ENCODE results near the gene PRPF4.

Gene PRPF4

GRCh38 chr9:113326230-113326629 is 50.8 kb downstream of the PRPF4 start:
- Histone ChIP-seq H3K27ac (ENCODE audit: low read depth, low read length) (no peak overlapping the region), H3F3A (ENCODE audit: insufficient read depth) (no peaks in the 10 kb centered on the region), H3K4me2 (ENCODE audit: low read depth, low read length, poor library complexity, severe bottlenecking) (no peak overlapping the region), H3K79me2 (ENCODE audit: insufficient read depth, low read length) (no peaks in the 10 kb centered on the region), H3K36me3 (ENCODE audit: low read length) (no peaks in the 10 kb centered on the region), H3K9ac (ENCODE audit: low read length) (no peak overlapping the region), H2AFZ (ENCODE audit: low read depth, low read length, severe bottlenecking) (no peak overlapping the region), H4K20me1 (ENCODE audit: low read depth, low read length) (no peaks in the 10 kb centered on the region), H3K9me3 (ENCODE audit: insufficient read depth, low read length) (no peaks in the 10 kb centered on the region), H3K4me3 (ENCODE audit: insufficient read depth, low read length, poor library complexity, severe bottlenecking) (no peak overlapping the region), H3K27me3 (ENCODE audit: low read length) (no peaks in the 10 kb centered on the region), H3K9me2 (replicated peaks; ENCODE audit: insufficient read depth, low read length) (no peaks in the 10 kb centered on the region)
- no peak for TF ChIP-seq CTCF (IDR thresholded peaks at IDR 0.05; ENCODE audit: insufficient read depth, low read length, poor library complexity, severe bottlenecking)
- TF ChIP-seq EZH2phosphoT487 (conservative IDR thresholded peaks at IDR 0.05; ENCODE audit: low read length) = no peak

GRCh38 chr9:113328045-113328782 is 52.8 kb downstream of the PRPF4 start:
- no peaks in the 10 kb centered on the region for H3F3A ChIP-seq (ENCODE audit: insufficient read depth)
- H4K20me1 ChIP-seq (ENCODE audit: low read depth, low read length) = no peaks in the 10 kb centered on the region
- H3K9me3 ChIP-seq (ENCODE audit: insufficient read depth, low read length) = no peaks in the 10 kb centered on the region
- no peaks in the 10 kb centered on the region for H3K79me2 ChIP-seq (ENCODE audit: insufficient read depth, low read length)
- H2AFZ ChIP-seq (ENCODE audit: low read depth, low read length, severe bottlenecking) = no peak overlapping the region
- H3K36me3 ChIP-seq (ENCODE audit: low read length) = no peaks in the 10 kb centered on the region
- no peak for TF ChIP-seq EZH2phosphoT487 (conservative IDR thresholded peaks at IDR 0.05; ENCODE audit: low read length)
- no peak for TF ChIP-seq CTCF (IDR thresholded peaks at IDR 0.05; ENCODE audit: insufficient read depth, low read length, poor library complexity, severe bottlenecking)
- H3K4me2 ChIP-seq (ENCODE audit: low read depth, low read length, poor library complexity, severe bottlenecking) = no peak overlapping the region
- no peak overlapping the region for H3K27ac ChIP-seq (ENCODE audit: low read depth, low read length)
- H3K9me2 ChIP-seq (replicated peaks; ENCODE audit: insufficient read depth, low read length) = no peaks in the 10 kb centered on the region
- no peak overlapping the region for H3K4me3 ChIP-seq (ENCODE audit: insufficient read depth, low read length, poor library complexity, severe bottlenecking)
- no peak overlapping the region for H3K9ac ChIP-seq (ENCODE audit: low read length)
- no peaks in the 10 kb centered on the region for H3K27me3 ChIP-seq (ENCODE audit: low read length)

GRCh38 chr9:113331780-113332179 is 56.3 kb downstream of the PRPF4 start:
- H3K27ac ChIP-seq (ENCODE audit: low read depth, low read length) = no peak overlapping the region
- H4K20me1 ChIP-seq (ENCODE audit: low read depth, low read length) = no peaks in the 10 kb centered on the region
- H3K4me3 ChIP-seq (ENCODE audit: insufficient read depth, low read length, poor library complexity, severe bottlenecking) = no peak overlapping the region
- no peaks in the 10 kb centered on the region for H3K27me3 ChIP-seq (ENCODE audit: low read length)
- no peaks in the 10 kb centered on the region for H3F3A ChIP-seq (ENCODE audit: insufficient read depth)
- H3K9ac ChIP-seq (ENCODE audit: low read length) = no peak overlapping the region
- no peak overlapping the region for H3K4me2 ChIP-seq (ENCODE audit: low read depth, low read length, poor library complexity, severe bottlenecking)
- H2AFZ ChIP-seq (ENCODE audit: low read depth, low read length, severe bottlenecking) = no peak overlapping the region
- no peaks in the 10 kb centered on the region for H3K9me3 ChIP-seq (ENCODE audit: insufficient read depth, low read length)
- no peaks in the 10 kb centered on the region for H3K79me2 ChIP-seq (ENCODE audit: insufficient read depth, low read length)
- H3K9me2 ChIP-seq (replicated peaks; ENCODE audit: insufficient read depth, low read length) = no peaks in the 10 kb centered on the region
- no peaks in the 10 kb centered on the region for H3K36me3 ChIP-seq (ENCODE audit: low read length)
- TF ChIP-seq EZH2phosphoT487 (conservative IDR thresholded peaks at IDR 0.05; ENCODE audit: low read length) (no peak), CTCF (IDR thresholded peaks at IDR 0.05; ENCODE audit: insufficient read depth, low read length, poor library complexity, severe bottlenecking) (no peak)
